DMS79 (cell line): ENCODE results near the gene REXO4.
"Not testable (repeated sequence)": the region's sequence is repeated elsewhere in the genome, so short reads cannot be mapped to it uniquely, and the experiment has no call there.

ENCODE experiments used
- DNase-seq: peaks from one replicate; lab custom pipeline; 2025; lab: John Stamatoyannopoulos, UW

Gene REXO4

GRCh38 chr9:133417541-133418461 is at the start of gene REXO4:
Gene REXO4, minus strand, starts transcription at chr9:133418010. Its CDS starts 166 bp downstream, at chr9:133417844.
- peak; percentile 87 for DNase-seq

GRCh38 chr9:133467101-133467500 is 49.3 kb upstream of the REXO4 start:
- no peak for DNase-seq

GRCh38 chr9:133465984-133466383 is 48.2 kb upstream of the REXO4 start:
- DNase-seq: no peak

- DNase-seq: no peak
These were observed 46.8 kb upstream of the REXO4 start for GRCh38 chr9:133464638-133465037.

- no peak for DNase-seq
These were observed 46.2 kb upstream of the REXO4 start for GRCh38 chr9:133463864-133464615.

- no peak for DNase-seq
These were observed 45.5 kb upstream of the REXO4 start for GRCh38 chr9:133463234-133463863.

GRCh38 chr9:133461975-133462374 is 44.2 kb upstream of the REXO4 start:
- DNase-seq: no peak

- DNase-seq: peak; percentile 42
These were observed 42.8 kb upstream of the REXO4 start for GRCh38 chr9:133460405-133461175.

- DNase-seq: peak; percentile 99
These were observed 41.9 kb upstream of the REXO4 start, which contains the start of gene CACFD1 for GRCh38 chr9:133459476-133460404. Gene CACFD1, plus strand, starts transcription at chr9:133459978. Its CDS starts 89 bp downstream, at chr9:133460067.

GRCh38 chr9:133458643-133459312 is 41.0 kb upstream of the REXO4 start:
- DNase-seq: no peak

- no peak for DNase-seq
These were observed 39.9 kb upstream of the REXO4 start for GRCh38 chr9:133457748-133458147.

GRCh38 chr9:133457233-133457632 is 39.4 kb upstream of the REXO4 start:
- DNase-seq: no peak

- DNase-seq: no peak
These were observed 38.6 kb upstream of the REXO4 start for GRCh38 chr9:133456409-133456808.

GRCh38 chr9:133455936-133456335 is 38.1 kb upstream of the REXO4 start:
- DNase-seq: no peak

- no peak for DNase-seq
These were observed 37.3 kb upstream of the REXO4 start for GRCh38 chr9:133454943-133455673.

GRCh38 chr9:133454325-133454724 is 36.5 kb upstream of the REXO4 start:
- DNase-seq: no peak

GRCh38 chr9:133453651-133454050 is 35.8 kb upstream of the REXO4 start:
- DNase-seq: no peak

GRCh38 chr9:133452562-133452961 is 34.8 kb upstream of the REXO4 start:
- DNase-seq: no peak

- not testable (repeated sequence) for DNase-seq
These were observed 34.1 kb upstream of the REXO4 start for GRCh38 chr9:133451865-133452264.
